T-cell (primary cell): ENCODE measurements around the gene GRAMD1C. TPM values are rescaled to one million over a fixed set of nuclear protein-coding genes. Genes with fewer than 3 reads are reported as not detected.
A peak's percentile ranks its signal among the peaks of the same experiment; 100 is the strongest.

ENCODE experiments used
- ATAC-seq, 4 experiments: fragments of 200-7000 bp in 3 of 4; fragments of 150-1000 bp in 1 of 4; cut with Tn5 transposase; replicated peaks in 1 of 4; 1 replicate in 3 of 4; 2 replicates in 1 of 4; pipeline ENCODE4 v1.10.0; 2021; ENCODE audit warnings: moderate library complexity in 3 of 4, mild to moderate bottlenecking in 2 of 4, moderate number of reproducible peaks in 1 of 4
- CTCF ChIA-PET, 2 donors: fragments of 300-600 bp; sonication (Branson Sonifier 250); formaldehyde crosslinking; loops; one replicate each; lab custom pipeline; 2022; ENCODE audit warnings: antibody characterized with exemption in 2 of 2; lab: Charles Lee
- POLR2A ChIA-PET, 2 donors: fragments of 300-600 bp; sonication (Branson Sonifier 250); formaldehyde crosslinking; loops; one replicate each; lab custom pipeline; 2022; ENCODE audit warnings: antibody characterized with exemption in 2 of 2; lab: Charles Lee
- DNase-seq, 35 experiments: peaks; one replicate each; pipeline versions ENCODE4 v3.0.0 to v3.0.0-alpha.2; 2013 to 2023
- H3K27ac ChIP-seq: one replicate; pipeline ENCODE4 v1.5.1; 2013; ENCODE audit warnings: low read length
- H3K27me3 ChIP-seq, 2 experiments: replicated peaks in 1 of 2; 1 replicate in 1 of 2; 2 replicates in 1 of 2; pipeline versions ENCODE4 v1.6.1 to v1.7.0; 2013; ENCODE audit warnings: low read length in 1 of 2, mixed read lengths in 1 of 2; ENCODE audit not compliant: control insufficient read depth in 2 of 2, insufficient read depth in 2 of 2; ENCODE audit errors: extremely low read depth in 1 of 2
- H3K36me3 ChIP-seq, 2 donors: 1 replicate in 1 of 2; 2 replicates in 1 of 2; pipeline versions ENCODE4 v1.6.1 to v1.7.0; 2013; ENCODE audit warnings: low read length in 1 of 2; ENCODE audit not compliant: control insufficient read depth in 2 of 2, insufficient read depth in 1 of 2; ENCODE audit errors: extremely low read depth in 1 of 2
- H3K4me1 ChIP-seq, 2 experiments: 1 replicate in 1 of 2; 2 replicates in 1 of 2; pipeline versions ENCODE4 v1.6.1 to v1.7.0; 2013; ENCODE audit warnings: low read length in 2 of 2, mixed read lengths in 1 of 2; ENCODE audit not compliant: insufficient read depth in 2 of 2, control insufficient read depth in 1 of 2; ENCODE audit errors: extremely low read depth in 1 of 2
- H3K4me3 ChIP-seq, 2 donors: 1 replicate in 1 of 2; 2 replicates in 1 of 2; pipeline versions ENCODE4 v1.5.1 to v1.7.0; 2013; ENCODE audit warnings: mild to moderate bottlenecking in 2 of 2, low read length in 1 of 2, moderate library complexity in 1 of 2; ENCODE audit not compliant: control insufficient read depth in 1 of 2; ENCODE audit errors: extremely low read depth in 1 of 2
- H3K9me3 ChIP-seq: 2 replicates; pipeline ENCODE4 v1.7.0; 2013
- H3K27ac Mint-ChIP-seq, 2 donors: one replicate each; pipeline ENCODE4 v1.8.0; 2020 to 2021; ENCODE audit warnings: mild to moderate bottlenecking in 2 of 2, mixed read lengths in 2 of 2
- H3K27me3 Mint-ChIP-seq, 2 donors: one replicate each; pipeline ENCODE4 v1.8.0; 2021 to 2022; ENCODE audit warnings: mixed read lengths in 2 of 2
- H3K36me3 Mint-ChIP-seq: one replicate; pipeline ENCODE4 v1.8.0; 2021; ENCODE audit warnings: mixed read lengths
- H3K4me1 Mint-ChIP-seq, 3 donors: one replicate each; pipeline ENCODE4 v1.8.0; 2020 to 2022; ENCODE audit warnings: mixed read lengths in 3 of 3, mild to moderate bottlenecking in 1 of 3
- H3K4me3 Mint-ChIP-seq, 3 donors: one replicate each; pipeline ENCODE4 v1.8.0; 2020 to 2022; ENCODE audit warnings: mild to moderate bottlenecking in 3 of 3, mixed read lengths in 3 of 3, moderate library complexity in 3 of 3
- H3K9me3 Mint-ChIP-seq, 3 donors: one replicate each; pipeline ENCODE4 v1.8.0; 2020 to 2022; ENCODE audit warnings: mixed read lengths in 3 of 3
- WGBS: methylation state at CpG from one replicate; pipeline ENCODE4 v1.1.5; 2013; ENCODE audit warnings: missing lambda C conversion rate; ENCODE audit not compliant: insufficient coverage; 5-methylcytosine and 5-hydroxymethylcytosine counted together
- total RNA-seq, 35 experiments: library from RNA in 6 of 35; stranded (reverse) in 6 of 35; fragments of 120-200 nt in 1 of 35; gene quantifications; one replicate each; pipeline versions ENCODE4 v1.2.1 to v1.2.4 and lab custom pipeline; 2013 to 2026

Gene GRAMD1C
- total RNA-seq, 5 donors from 2014 or later (not counting 1 experiment from before 2014, with no cell fraction given) = 0.43 to 2.7 (median 1.4) TPM

GRCh38 chr3:113910966-113911365, 72.4 kb downstream of the GRAMD1C start:
- H3K4me1 ChIP-seq = no peaks in the 10 kb centered on the region
- Mint-ChIP-seq H3K9me3 (no peaks in the 10 kb centered on the region), H3K4me1 (peaks cover 6 to 8% (median 8%) of the 10 kb centered on the region in 3 donors), H3K4me3 (no peak overlapping the region), H3K27me3 (no peaks in the 10 kb centered on the region), H3K27ac (no peak overlapping the region), H3K36me3 (no peaks in the 10 kb centered on the region)
- DNase-seq (no peak), ATAC-seq (no peak)
- H3K4me3 ChIP-seq = no peak overlapping the region
- ChIA-PET POLR2A (interaction anchor here in 1 of 2 donors (0.7 kb wide), 1 partner anchor 15 kb away, joined by 5 read pairs; no protein-coding TSS in a partner anchor), CTCF (no interaction called here)
- no peak overlapping the region for H3K27ac ChIP-seq
- H3K9me3 ChIP-seq = no peaks in the 10 kb centered on the region
- WGBS = 90% methylated on average over 2 of the region's 5 CpGs
- no peaks in the 10 kb centered on the region for H3K36me3 ChIP-seq
- no peaks in the 10 kb centered on the region for H3K27me3 ChIP-seq

GRCh38 chr3:113912552-113913236, 74.1 kb downstream of the GRAMD1C start:
- peaks cover 6 to 8% (median 8%) of the 10 kb centered on the region in 3 donors for H3K4me1 Mint-ChIP-seq
- H3K27me3 Mint-ChIP-seq = no peaks in the 10 kb centered on the region
- CTCF ChIA-PET = interaction anchor here (0.5 to 2.1 kb wide), 13 partner anchors 10 to 465 kb away, joined by 3 to 10 read pairs (median 4); partner anchors contain the start of gene GRAMD1C (in 1 of the 2)
- H3K36me3 ChIP-seq = no peaks in the 10 kb centered on the region
- H3K27ac ChIP-seq = no peak overlapping the region
- H3K9me3 Mint-ChIP-seq = no peaks in the 10 kb centered on the region
- peak; percentile 85 to 96 (median 94) for ATAC-seq
- no peaks in the 10 kb centered on the region for H3K9me3 ChIP-seq
- no peak overlapping the region for H3K4me3 ChIP-seq
- H3K27ac Mint-ChIP-seq = peak overlapping the region; percentile 42 to 44
- H3K4me3 Mint-ChIP-seq = peak overlapping the region in 2 of 3 donors; percentile 29 to 49
- DNase-seq = peak in 22 of 35 experiments; percentile 0 to 69 (median 10)
- no peaks in the 10 kb centered on the region for H3K27me3 ChIP-seq
- 51% methylated on average over 2 of the region's 3 CpGs for WGBS
- no peaks in the 10 kb centered on the region for H3K4me1 ChIP-seq
- POLR2A ChIA-PET = no interaction called here
- H3K36me3 Mint-ChIP-seq = no peaks in the 10 kb centered on the region

GRCh38 chr3:113914646-113915045, 76.1 kb downstream of the GRAMD1C start:
- DNase-seq (no peak), ATAC-seq (no peak)
- no peaks in the 10 kb centered on the region for H3K9me3 Mint-ChIP-seq
- H3K4me3 Mint-ChIP-seq = no peak overlapping the region
- Histone ChIP-seq H3K27me3 (no peaks in the 10 kb centered on the region), H3K27ac (no peak overlapping the region), H3K4me1 (no peaks in the 10 kb centered on the region), H3K36me3 (no peaks in the 10 kb centered on the region), H3K4me3 (no peak overlapping the region), H3K9me3 (no peaks in the 10 kb centered on the region)
- H3K36me3 Mint-ChIP-seq = no peaks in the 10 kb centered on the region
- H3K27me3 Mint-ChIP-seq = peaks cover 0 to 2% of the 10 kb centered on the region in 2 donors
- H3K4me1 Mint-ChIP-seq = peaks cover 6 to 8% (median 8%) of the 10 kb centered on the region in 3 donors
- no peak overlapping the region for H3K27ac Mint-ChIP-seq
- WGBS = no CpG with 5 or more reads among the region's 2 CpGs
- ChIA-PET POLR2A (interaction anchor here in 1 of 2 donors (0.7 kb wide), 1 partner anchor 54 kb away, joined by 3 read pairs; no protein-coding TSS in a partner anchor), CTCF (interaction anchor here in 1 of 2 donors (0.6 to 1.1 kb wide), 3 partner anchors 98 to 179 kb away, joined by 3 to 4 read pairs (median 4); no protein-coding TSS in a partner anchor)

GRCh38 chr3:113927556-113927955, 89.0 kb downstream of the GRAMD1C start:
- Histone ChIP-seq H3K27ac (no peak overlapping the region), H3K27me3 (peaks cover 0 to 14% of the 10 kb centered on the region in 2 experiments), H3K9me3 (no peaks in the 10 kb centered on the region), H3K36me3 (no peaks in the 10 kb centered on the region), H3K4me1 (peaks cover 0 to 6% of the 10 kb centered on the region in 2 experiments), H3K4me3 (no peak overlapping the region)
- POLR2A ChIA-PET = no interaction called here
- Mint-ChIP-seq H3K9me3 (peaks cover 11 to 25% (median 21%) of the 10 kb centered on the region in 3 donors), H3K27ac (no peak overlapping the region), H3K4me3 (no peak overlapping the region), H3K27me3 (peaks cover 0 to 24% of the 10 kb centered on the region in 2 donors), H3K4me1 (no peaks in the 10 kb centered on the region), H3K36me3 (peaks cover 10% of the 10 kb centered on the region)
- DNase-seq (no peak), ATAC-seq (peak in 2 of 4 experiments; percentile 24 to 32)
- CTCF ChIA-PET = no interaction called here
- WGBS = 36% methylated on average over 4 of the region's 5 CpGs

GRCh38 chr3:113946831-113947230, 108.2 kb downstream of the GRAMD1C start:
- Mint-ChIP-seq H3K27me3 (peaks cover 13 to 19% of the 10 kb centered on the region in 2 donors), H3K36me3 (no peaks in the 10 kb centered on the region), H3K9me3 (no peaks in the 10 kb centered on the region), H3K4me3 (peak overlapping the region; percentile 74 to 82 (median 81)), H3K4me1 (peaks cover 0 to 16% (median 9%) of the 10 kb centered on the region in 3 donors), H3K27ac (no peak overlapping the region)
- H3K9me3 ChIP-seq = no peaks in the 10 kb centered on the region
- DNase-seq (no peak), ATAC-seq (no peak)
- peaks cover 0 to 14% of the 10 kb centered on the region in 2 experiments for H3K4me1 ChIP-seq
- POLR2A ChIA-PET = no interaction called here
- H3K4me3 ChIP-seq = peak overlapping the region in 1 of 2 donors; percentile 72
- H3K27ac ChIP-seq = no peak overlapping the region
- CTCF ChIA-PET = no interaction called here
- WGBS = 75% methylated on average over 1 of the region's 7 CpGs
- H3K27me3 ChIP-seq = peaks cover 0 to 4% of the 10 kb centered on the region in 2 experiments
- no peaks in the 10 kb centered on the region for H3K36me3 ChIP-seq

GRCh38 chr3:113947372-113948014, 108.9 kb downstream of the GRAMD1C start, which contains the start of gene ZDHHC23:
Gene ZDHHC23 (plus strand): TSS chr3:113948013. CDS start chr3:113948803, 790 bp downstream.
- Mint-ChIP-seq H3K9me3 (no peaks in the 10 kb centered on the region), H3K27ac (peak within 1 kb of the TSS in 1 of 2 donors; percentile 25), H3K36me3 (no peaks in the 10 kb centered on the region), H3K4me3 (peak within 1 kb of the TSS; percentile 74 to 82 (median 81)), H3K4me1 (peaks cover 0 to 16% (median 9%) of the 10 kb centered on the region in 3 donors), H3K27me3 (peaks cover 10 to 15% of the 10 kb centered on the region in 2 donors)
- no peak within 1 kb of the TSS for H3K27ac ChIP-seq
- ChIA-PET POLR2A (no interaction called here), CTCF (interaction anchor here in 1 of 2 donors (0.5 kb wide), 1 partner anchor 203 kb away, joined by 3 read pairs; no protein-coding TSS in a partner anchor)
- peak within 1 kb of the TSS; percentile 74 for H3K4me3 ChIP-seq
- peaks cover 0 to 4% of the 10 kb centered on the region in 2 experiments for H3K27me3 ChIP-seq
- H3K9me3 ChIP-seq = no peaks in the 10 kb centered on the region
- peaks cover 0 to 14% of the 10 kb centered on the region in 2 experiments for H3K4me1 ChIP-seq
- no peaks in the 10 kb centered on the region for H3K36me3 ChIP-seq
- WGBS = under 1% methylated on average over 80 of the region's 80 CpGs
- peak; percentile 31 to 85 (median 58) for DNase-seq
- peak; percentile 88 to 94 (median 88) for ATAC-seq
